Measurements from ENCODE around the gene FGA.

The FGA gene

DNA sequence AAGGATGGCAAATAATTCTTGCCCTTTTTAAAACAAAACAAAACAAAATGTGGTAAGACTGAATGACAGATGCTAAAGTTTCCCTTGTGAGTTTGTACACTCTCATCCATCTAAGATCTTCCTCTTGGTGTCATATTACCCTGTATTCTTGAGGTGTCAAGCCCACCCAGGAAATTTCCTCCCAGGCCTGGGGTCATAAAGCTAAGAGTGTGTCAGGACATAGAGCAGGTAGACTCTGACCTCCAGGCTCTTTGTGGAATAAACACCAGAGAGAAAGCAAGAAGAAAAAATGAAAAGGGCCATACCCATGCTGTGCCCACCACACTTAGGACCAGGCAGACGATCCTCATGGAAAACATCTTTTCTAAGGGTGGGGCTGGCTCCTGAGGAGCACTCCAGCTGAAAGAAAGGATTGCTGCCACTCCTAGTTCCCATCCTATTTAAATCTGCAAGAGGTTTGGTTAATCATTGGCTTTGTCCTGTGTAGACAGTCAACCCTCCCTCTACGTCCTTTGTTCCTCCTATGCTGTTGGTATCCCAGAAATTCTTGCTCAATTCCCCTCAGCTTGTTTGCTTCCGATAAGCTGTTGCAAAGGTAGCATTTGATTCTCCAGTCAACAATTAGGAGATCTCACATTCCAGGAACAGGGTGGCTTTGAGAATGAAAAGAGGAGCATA lies at the start of gene FGA:
Gene FGA, minus strand, starts transcription at position 414 of the 678 bp plus-strand sequence. Its CDS starts 55 bp downstream, at position 359.
- H3K9me3 Mint-ChIP-seq = no peaks in the 10 kb centered on the region
- no peak within 1 kb of the TSS for H3K27ac Mint-ChIP-seq
- ATAC-seq = no peak
- no peaks in the 10 kb centered on the region for H3K36me3 Mint-ChIP-seq
- H3K4me1 Mint-ChIP-seq = no peaks in the 10 kb centered on the region
- H3K27me3 Mint-ChIP-seq = peaks cover 40% of the 10 kb centered on the region
- H3K4me3 Mint-ChIP-seq = no peak within 1 kb of the TSS

DNA sequence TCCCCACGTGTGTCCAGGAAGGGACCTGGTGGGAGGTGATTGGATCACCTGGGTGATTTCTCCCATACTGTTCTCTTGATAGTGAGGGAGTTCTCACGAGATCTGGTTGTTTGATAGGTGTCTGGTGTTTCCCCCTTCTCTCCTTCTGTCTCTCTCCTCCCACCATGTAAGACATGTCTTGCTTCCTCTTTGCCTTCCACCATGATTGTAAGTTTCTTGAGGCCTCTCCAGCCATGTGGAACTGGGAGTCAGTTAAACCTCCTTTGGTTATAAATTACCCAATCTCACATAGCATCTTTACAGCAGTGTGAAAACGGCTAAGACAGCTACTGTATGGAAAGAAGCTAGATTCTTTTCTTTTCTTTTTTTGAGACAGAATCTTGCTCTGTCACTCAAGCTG lies 43.5 kb upstream of the FGA start:
- Mint-ChIP-seq H3K4me1 (no peaks in the 10 kb centered on the region), H3K9me3 (peaks cover 4% of the 10 kb centered on the region), H3K27me3 (peaks cover 24% of the 10 kb centered on the region), H3K27ac (no peak overlapping the region), H3K36me3 (no peaks in the 10 kb centered on the region), H3K4me3 (no peak overlapping the region)
- ATAC-seq = no peak

DNA sequence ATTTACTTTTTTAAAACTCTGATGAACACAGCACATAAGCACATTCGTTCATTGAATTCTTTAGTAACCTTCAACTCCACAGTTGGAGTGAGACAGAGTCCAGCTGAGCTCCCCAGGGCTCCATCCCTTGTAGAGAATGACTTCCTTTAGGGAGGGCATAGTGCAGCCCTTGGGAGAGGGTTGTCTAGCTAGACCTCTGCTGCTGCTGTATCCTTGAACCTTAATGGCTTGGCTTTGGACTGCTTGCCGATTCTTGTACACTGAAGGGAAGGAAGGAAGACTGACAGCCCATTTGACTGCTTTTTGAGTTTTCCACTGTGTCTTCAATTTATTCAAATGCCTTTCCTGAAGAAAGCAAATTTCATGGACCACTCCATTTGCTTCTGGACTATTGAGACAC lies 41.3 kb upstream of the FGA start:
- ATAC-seq = no peak
- H3K27ac Mint-ChIP-seq = no peak overlapping the region
- peaks cover 4% of the 10 kb centered on the region for H3K9me3 Mint-ChIP-seq
- H3K27me3 Mint-ChIP-seq = peaks cover 9% of the 10 kb centered on the region
- no peak overlapping the region for H3K4me3 Mint-ChIP-seq
- H3K36me3 Mint-ChIP-seq = no peaks in the 10 kb centered on the region
- H3K4me1 Mint-ChIP-seq = no peaks in the 10 kb centered on the region

GRCh38 chr4:154630324-154630723 lies 39.8 kb upstream of the FGA start:
- ATAC-seq = no peak
- Mint-ChIP-seq H3K27ac (no peak overlapping the region), H3K27me3 (peaks cover 18% of the 10 kb centered on the region), H3K4me3 (no peak overlapping the region), H3K4me1 (no peaks in the 10 kb centered on the region), H3K9me3 (no peaks in the 10 kb centered on the region), H3K36me3 (no peaks in the 10 kb centered on the region)

DNA sequence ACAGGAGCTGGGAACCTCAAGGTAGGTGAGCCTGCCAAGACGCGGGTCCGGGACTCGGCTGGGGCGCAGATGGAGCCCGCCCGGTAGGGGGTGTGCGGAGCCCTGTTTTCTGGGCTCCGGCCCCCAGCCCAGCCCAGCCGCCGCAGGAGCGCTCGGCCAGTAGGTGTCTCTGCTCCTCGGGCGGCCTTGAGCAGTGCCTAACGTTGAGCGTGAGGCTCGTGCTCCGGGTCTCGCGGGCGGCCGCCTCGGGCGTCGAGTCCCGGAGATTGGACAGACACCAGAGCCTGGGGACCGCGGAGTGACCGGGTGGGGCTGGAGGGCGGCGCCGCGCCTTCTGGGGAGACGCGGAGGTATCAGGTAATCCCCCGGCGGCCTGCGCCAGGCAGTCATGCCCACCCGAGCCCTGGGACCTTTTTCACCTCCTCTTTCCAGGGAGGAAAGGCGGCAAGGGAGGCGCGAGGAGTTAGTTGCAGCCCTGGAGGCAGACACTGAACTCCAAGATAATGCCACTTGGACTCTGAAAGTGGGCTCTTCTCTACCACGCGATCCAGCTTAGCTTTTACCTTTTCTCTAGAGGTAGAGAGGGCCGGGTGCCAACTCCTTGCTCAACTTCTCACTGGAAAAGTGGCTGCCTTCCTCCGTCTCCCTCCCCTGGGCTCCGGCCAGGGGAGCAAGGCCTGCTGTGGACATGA lies 36.4 kb upstream of the FGA start:
- Mint-ChIP-seq H3K4me1 (no peaks in the 10 kb centered on the region), H3K9me3 (no peaks in the 10 kb centered on the region), H3K27ac (no peak overlapping the region), H3K4me3 (peak overlapping the region; percentile 54), H3K27me3 (peaks cover 9% of the 10 kb centered on the region), H3K36me3 (no peaks in the 10 kb centered on the region)
- peak; percentile 88 for ATAC-seq

- H3K27ac Mint-ChIP-seq = no peak overlapping the region
- H3K4me1 Mint-ChIP-seq = no peaks in the 10 kb centered on the region
- no peak overlapping the region for H3K4me3 Mint-ChIP-seq
- H3K9me3 Mint-ChIP-seq = no peaks in the 10 kb centered on the region
- H3K27me3 Mint-ChIP-seq = peaks cover 9% of the 10 kb centered on the region
- no peak for ATAC-seq
- no peaks in the 10 kb centered on the region for H3K36me3 Mint-ChIP-seq
Measured at GRCh38 chr4:154625971-154626370, 35.4 kb upstream of the FGA start.

DNA sequence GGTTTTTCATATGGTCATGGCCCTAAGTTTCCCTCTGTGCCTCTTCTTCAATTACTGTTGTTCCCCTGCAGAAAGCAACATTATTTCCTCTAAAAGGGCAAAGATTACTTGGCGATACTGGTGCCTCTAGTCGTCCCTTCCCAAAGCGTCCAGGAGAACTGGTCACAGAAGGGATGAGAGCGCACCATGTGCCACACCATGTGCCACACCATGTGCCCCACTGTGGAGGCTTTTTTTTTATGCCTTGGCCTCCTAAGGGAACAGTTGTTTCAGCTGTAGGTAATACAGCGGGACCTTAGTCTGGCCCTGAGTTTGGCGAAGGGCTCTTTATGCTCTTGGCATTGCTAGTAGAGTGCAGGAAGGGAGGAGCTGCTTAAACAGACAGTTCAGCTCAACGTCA lies 33.5 kb upstream of the FGA start:
- no peaks in the 10 kb centered on the region for H3K4me1 Mint-ChIP-seq
- peaks cover 9% of the 10 kb centered on the region for H3K27me3 Mint-ChIP-seq
- H3K36me3 Mint-ChIP-seq = no peaks in the 10 kb centered on the region
- H3K9me3 Mint-ChIP-seq = no peaks in the 10 kb centered on the region
- H3K4me3 Mint-ChIP-seq = no peak overlapping the region
- no peak for ATAC-seq
- no peak overlapping the region for H3K27ac Mint-ChIP-seq

GRCh38 chr4:154623436-154623835 lies 32.9 kb upstream of the FGA start:
- Mint-ChIP-seq H3K36me3 (no peaks in the 10 kb centered on the region), H3K4me3 (no peak overlapping the region), H3K4me1 (no peaks in the 10 kb centered on the region), H3K27me3 (peaks cover 9% of the 10 kb centered on the region), H3K9me3 (no peaks in the 10 kb centered on the region), H3K27ac (no peak overlapping the region)
- ATAC-seq = no peak

DNA sequence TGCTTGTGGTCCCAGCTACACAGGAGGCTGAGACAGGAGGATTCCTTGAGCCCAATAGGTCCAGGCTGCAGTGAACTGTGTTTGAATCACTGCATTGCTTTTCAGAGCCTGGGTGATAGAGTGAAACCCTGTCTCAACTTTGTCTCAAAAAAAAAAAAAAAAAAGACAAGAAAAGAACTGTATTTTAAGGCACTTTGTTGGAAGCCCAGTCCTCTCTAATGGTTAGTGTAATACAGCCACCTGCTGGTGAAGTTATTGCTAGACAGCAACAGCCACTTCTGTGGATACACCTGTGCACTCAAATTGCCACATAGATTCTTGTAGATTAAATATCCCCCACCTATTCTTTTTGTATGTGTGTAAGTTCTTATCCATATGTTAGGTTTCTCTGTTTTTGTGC lies 32.1 kb upstream of the FGA start:
- peak; percentile 57 for ATAC-seq

DNA sequence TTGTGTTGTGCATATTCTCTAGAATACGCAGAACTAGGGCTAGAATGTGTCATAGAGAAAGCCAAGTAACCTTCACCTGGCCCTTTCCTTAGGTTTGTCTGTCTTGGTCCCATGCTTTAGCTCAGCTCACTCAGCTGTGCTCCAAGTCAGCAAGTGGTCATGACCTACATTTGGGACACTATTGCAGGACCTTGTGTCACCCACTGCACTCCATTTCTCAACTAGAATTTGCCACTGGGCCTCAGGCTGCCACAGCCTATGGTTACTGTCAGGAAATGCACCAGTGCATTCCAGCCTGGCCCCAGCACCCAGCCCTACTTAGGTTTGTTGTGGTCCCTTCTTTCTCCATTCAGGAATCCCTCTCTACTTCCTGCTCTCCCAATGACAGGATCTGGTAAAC lies 29.6 kb upstream of the FGA start:
- H3K4me3 Mint-ChIP-seq = no peak overlapping the region
- H3K27ac Mint-ChIP-seq = no peak overlapping the region
- no peak for ATAC-seq
- no peaks in the 10 kb centered on the region for H3K27me3 Mint-ChIP-seq
- H3K9me3 Mint-ChIP-seq = no peaks in the 10 kb centered on the region
- no peaks in the 10 kb centered on the region for H3K36me3 Mint-ChIP-seq
- H3K4me1 Mint-ChIP-seq = peaks cover 11% of the 10 kb centered on the region

More for the DNA sequence above, 32.1 kb upstream of the FGA start:
- peaks cover 9% of the 10 kb centered on the region for H3K27me3 Mint-ChIP-seq
- no peak overlapping the region for H3K27ac Mint-ChIP-seq
- no peaks in the 10 kb centered on the region for H3K4me1 Mint-ChIP-seq
- H3K9me3 Mint-ChIP-seq = no peaks in the 10 kb centered on the region
- H3K4me3 Mint-ChIP-seq = no peak overlapping the region
- no peaks in the 10 kb centered on the region for H3K36me3 Mint-ChIP-seq

DNA sequence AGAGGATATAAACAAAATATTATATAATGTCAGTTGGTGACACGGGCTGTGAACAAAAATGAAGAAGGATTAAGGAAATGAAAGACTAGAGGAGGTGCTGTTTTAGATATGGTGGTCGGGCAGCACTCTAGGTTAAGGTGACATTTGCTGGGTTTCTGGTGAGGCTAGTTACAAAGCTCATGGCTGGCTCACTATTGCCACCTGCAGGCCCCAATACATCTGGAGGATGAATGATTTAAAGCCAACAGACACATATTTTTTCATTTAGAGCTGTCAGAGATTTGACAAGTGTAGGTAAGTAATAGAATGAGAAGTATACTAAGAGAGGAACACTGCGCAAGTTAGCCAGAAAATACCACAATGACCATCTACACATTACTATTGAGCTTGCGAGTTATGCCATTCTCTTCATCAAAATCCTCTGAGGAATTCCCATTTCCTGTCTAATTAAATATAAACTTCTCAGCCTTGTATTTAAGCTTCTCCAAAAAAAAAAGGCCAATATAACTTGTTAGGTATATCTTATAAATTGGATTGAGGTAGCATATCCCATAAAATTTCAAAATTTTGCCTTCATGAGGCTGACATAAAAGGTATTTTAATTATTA lies 28.3 kb upstream of the FGA start:
- ATAC-seq = peak; percentile 76
- Mint-ChIP-seq H3K27me3 (no peaks in the 10 kb centered on the region), H3K4me3 (no peak overlapping the region), H3K27ac (no peak overlapping the region), H3K9me3 (no peaks in the 10 kb centered on the region), H3K4me1 (peaks cover 11% of the 10 kb centered on the region), H3K36me3 (no peaks in the 10 kb centered on the region)

DNA sequence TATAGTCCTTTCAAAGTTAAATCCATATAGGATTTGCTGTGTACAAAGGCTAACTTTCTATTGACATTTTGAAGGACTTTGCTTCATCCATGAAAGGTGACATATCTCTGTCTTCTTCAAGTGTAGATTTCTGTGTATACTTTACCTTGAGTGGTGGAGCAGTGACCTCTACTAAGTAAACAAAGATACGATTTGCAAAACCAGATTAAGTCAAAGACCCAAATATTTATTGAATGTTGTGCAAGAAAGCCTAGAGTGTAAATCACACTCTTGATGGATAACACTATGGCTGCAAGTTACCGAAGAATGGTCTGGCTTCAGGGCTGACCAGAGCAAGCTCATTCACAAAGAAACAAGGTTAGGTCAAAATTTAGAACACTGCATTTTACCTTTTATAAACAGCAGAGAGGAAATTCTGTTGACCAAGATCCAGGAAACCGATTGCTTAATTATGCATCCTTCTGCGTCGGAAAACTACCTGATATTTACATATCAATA lies 27.3 kb upstream of the FGA start:
- no peaks in the 10 kb centered on the region for H3K27me3 Mint-ChIP-seq
- H3K27ac Mint-ChIP-seq = no peak overlapping the region
- H3K4me1 Mint-ChIP-seq = peaks cover 11% of the 10 kb centered on the region

DNA sequence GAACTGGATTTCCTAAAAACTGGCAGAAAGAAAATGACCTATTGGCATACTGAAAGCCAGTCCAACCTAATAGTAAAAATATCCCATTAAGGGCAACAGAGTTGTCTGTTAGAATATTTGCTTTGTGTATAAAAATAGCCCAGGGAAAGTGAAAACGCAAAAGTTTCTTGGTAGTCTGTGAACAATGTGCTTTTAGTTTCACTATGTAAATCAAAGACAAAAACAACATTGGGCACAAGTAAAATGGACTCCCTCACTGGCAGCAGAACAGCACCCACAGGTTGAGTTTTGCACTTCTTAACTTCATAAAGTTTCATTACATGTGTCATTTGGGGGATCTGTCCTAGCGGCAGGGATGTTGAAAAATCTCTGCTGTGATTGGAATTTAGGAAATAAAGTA lies 26.2 kb upstream of the FGA start:
- no peaks in the 10 kb centered on the region for H3K36me3 Mint-ChIP-seq
- peak; percentile 53 for ATAC-seq
- no peaks in the 10 kb centered on the region for H3K9me3 Mint-ChIP-seq
- no peaks in the 10 kb centered on the region for H3K27me3 Mint-ChIP-seq
- peak overlapping the region; percentile 32 for H3K27ac Mint-ChIP-seq
- peaks cover 11% of the 10 kb centered on the region for H3K4me1 Mint-ChIP-seq
- H3K4me3 Mint-ChIP-seq = no peak overlapping the region

More for the DNA sequence above, 27.3 kb upstream of the FGA start:
- Mint-ChIP-seq H3K4me3 (no peak overlapping the region), H3K9me3 (no peaks in the 10 kb centered on the region), H3K36me3 (no peaks in the 10 kb centered on the region)
- no peak for ATAC-seq

DNA sequence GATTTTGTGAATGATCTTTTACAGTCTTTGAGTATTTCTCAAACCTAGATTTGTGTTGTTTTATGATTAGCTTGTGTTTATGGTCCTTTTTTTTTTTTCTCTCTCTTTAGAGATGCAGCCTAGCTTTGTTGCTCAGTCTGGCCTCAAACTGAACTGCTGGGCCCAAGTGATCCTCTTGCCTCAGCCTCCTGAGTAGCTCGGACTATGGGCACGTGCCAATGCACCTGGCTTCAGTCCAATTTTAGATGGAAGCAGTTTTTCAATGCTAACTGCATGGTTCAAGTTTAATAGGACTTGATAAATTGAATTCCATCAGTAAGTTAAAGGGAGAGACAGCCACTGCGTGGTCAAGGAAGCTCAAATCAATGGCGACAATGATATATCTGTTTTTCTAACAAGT lies 25.7 kb upstream of the FGA start:
- no peaks in the 10 kb centered on the region for H3K36me3 Mint-ChIP-seq
- H3K4me1 Mint-ChIP-seq = peaks cover 11% of the 10 kb centered on the region
- H3K4me3 Mint-ChIP-seq = no peak overlapping the region
- no peak overlapping the region for H3K27ac Mint-ChIP-seq
- no peaks in the 10 kb centered on the region for H3K27me3 Mint-ChIP-seq
- no peaks in the 10 kb centered on the region for H3K9me3 Mint-ChIP-seq
- ATAC-seq = no peak

DNA sequence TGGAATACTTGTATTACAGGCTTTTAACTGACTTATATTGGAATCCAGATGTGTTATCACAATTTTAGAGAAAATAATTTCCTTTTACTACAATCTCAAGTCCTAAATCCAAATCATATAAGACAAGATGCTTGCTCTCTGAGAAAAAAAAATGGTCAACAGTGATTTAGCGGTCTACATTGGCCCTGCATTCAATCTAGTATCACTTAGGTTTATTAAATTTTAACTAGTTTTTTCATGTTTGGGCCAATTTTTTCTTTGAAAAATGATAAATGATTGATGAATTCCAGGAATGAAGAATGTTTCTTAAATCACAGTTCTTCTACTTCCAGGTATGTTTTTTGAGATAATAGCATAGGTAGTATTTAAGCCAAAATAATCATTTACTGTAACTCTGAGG lies 24.7 kb upstream of the FGA start:
- no peaks in the 10 kb centered on the region for H3K27me3 Mint-ChIP-seq
- no peak overlapping the region for H3K27ac Mint-ChIP-seq
- no peaks in the 10 kb centered on the region for H3K36me3 Mint-ChIP-seq
- no peak for ATAC-seq
- H3K4me3 Mint-ChIP-seq = no peak overlapping the region
- no peaks in the 10 kb centered on the region for H3K9me3 Mint-ChIP-seq
- H3K4me1 Mint-ChIP-seq = peaks cover 11% of the 10 kb centered on the region

- no peaks in the 10 kb centered on the region for H3K36me3 Mint-ChIP-seq
- H3K9me3 Mint-ChIP-seq = no peaks in the 10 kb centered on the region
- peaks cover 11% of the 10 kb centered on the region for H3K4me1 Mint-ChIP-seq
- no peak overlapping the region for H3K4me3 Mint-ChIP-seq
- peaks cover 4% of the 10 kb centered on the region for H3K27me3 Mint-ChIP-seq
- no peak overlapping the region for H3K27ac Mint-ChIP-seq
- ATAC-seq = no peak
Measured at GRCh38 chr4:154614306-154614705, 23.8 kb upstream of the FGA start.

Measured in stimulated activated memory B cell treated with anti-CD40 and anti-IgM and Interleukin-4, amounts not matched to agents 10 μg/mL and 1 μg/mL and 100 μg/mL, for 72 hours (primary cell).